PC-9 (cell line): ENCODE results near the gene FOXN3. TPM values are rescaled to one million over a fixed set of nuclear protein-coding genes. Genes with fewer than 3 reads are reported as not detected.

ENCODE experiments used
- Bru-seq: library from RNA; stranded (reverse); fragments of 400-500 nt; gene quantifications from one replicate; lab custom pipeline; 2021; lab: Mats Ljungman, UMichigan
- BruChase-seq, 2 experiments: library from RNA; stranded (reverse); fragments of 400-500 nt; gene quantifications; one replicate each; lab custom pipeline; 2021; lab: Mats Ljungman, UMichigan
- BruUV-seq: library from RNA; stranded (reverse); fragments of 400-500 nt; replicated peaks from 2 replicates; lab custom pipeline; 2021; lab: Mats Ljungman, UMichigan
- CTCF ChIA-PET: fragments of 300-600 bp; sonication (Branson Sonifier 250); formaldehyde crosslinking; loops from one replicate; lab custom pipeline; 2022; ENCODE audit warnings: antibody characterized with exemption; lab: Charles Lee
- POLR2A ChIA-PET: fragments of 300-600 bp; sonication (Branson Sonifier 250); formaldehyde crosslinking; loops from one replicate; lab custom pipeline; 2022; ENCODE audit warnings: antibody characterized with exemption; ENCODE audit not compliant: unreplicated experiment; lab: Charles Lee
- DNase-seq, 2 experiments: peaks; one replicate each; pipeline versions ENCODE4 v3.0.0 to v3.0.0-alpha.2; 2015 to 2022; ENCODE audit warnings: mixed read lengths in 1 of 2
- H2AFZ ChIP-seq: fragments of 200-600 bp; sonication (generic); 2 replicates; pipeline ENCODE4 v1.8.1; 2017; ENCODE audit warnings: antibody characterized with exemption
- H3F3A ChIP-seq: fragments of 200-600 bp; sonication (generic); 2 replicates; pipeline ENCODE4 v1.8.1; 2017; ENCODE audit warnings: antibody characterized with exemption, mild to moderate bottlenecking, low read depth; ENCODE audit not compliant: insufficient read depth
- H3K27ac ChIP-seq: fragments of 200-600 bp; sonication (generic); 2 replicates; pipeline ENCODE4 v1.6.1; 2016; ENCODE audit warnings: mixed run types
- H3K27me3 ChIP-seq: fragments of 200-600 bp; sonication (generic); 2 replicates; pipeline ENCODE4 v1.6.1; 2016; ENCODE audit warnings: low read depth, mixed run types; ENCODE audit not compliant: insufficient read depth
- H3K36me3 ChIP-seq: fragments of 200-600 bp; sonication (generic); 2 replicates; pipeline ENCODE4 v1.6.1; 2016; ENCODE audit warnings: low read depth, mixed run types
- H3K4me1 ChIP-seq: fragments of 200-600 bp; sonication (generic); replicated peaks from 2 replicates; pipeline ENCODE4 v1.6.1; 2016; ENCODE audit warnings: mixed run types; ENCODE audit not compliant: insufficient read depth
- H3K4me2 ChIP-seq: fragments of 200-600 bp; sonication (generic); 2 replicates; pipeline ENCODE4 v1.6.1; 2017; ENCODE audit warnings: mixed run types
- H3K4me3 ChIP-seq: fragments of 200-600 bp; sonication (generic); 2 replicates; pipeline ENCODE4 v1.6.1; 2016; ENCODE audit warnings: mixed run types
- H3K79me2 ChIP-seq: fragments of 200-600 bp; sonication (generic); 2 replicates; pipeline ENCODE4 v1.6.1; 2017; ENCODE audit warnings: low read depth, mixed run types
- H3K9me2 ChIP-seq: fragments of 200-600 bp; sonication (generic); 2 replicates; pipeline ENCODE4 v1.8.1; 2017; ENCODE audit warnings: mild to moderate bottlenecking; ENCODE audit not compliant: insufficient read depth
- H3K9me3 ChIP-seq: fragments of 200-600 bp; sonication (generic); 2 replicates; pipeline ENCODE4 v1.8.1; 2016; ENCODE audit warnings: low read depth; ENCODE audit not compliant: insufficient read depth
- H4K20me1 ChIP-seq: fragments of 200-600 bp; sonication (generic); 2 replicates; pipeline ENCODE4 v1.8.1; 2017; ENCODE audit not compliant: insufficient read depth
- CTCF ChIP-seq: fragments of 200-600 bp; sonication (generic); conservative IDR thresholded peaks from 2 replicates; pipeline ENCODE4 v1.6.1; 2017; ENCODE audit warnings: mixed run types, antibody characterized with exemption, mild to moderate bottlenecking, moderate library complexity
- EZH2 ChIP-seq: fragments of 200-600 bp; sonication (generic); IDR thresholded peaks from 2 replicates; pipeline ENCODE4 v1.8.0; 2017; ENCODE audit warnings: antibody characterized with exemption, low read depth
- intact Hi-C: fragments of 100-400 bp; cut with micrococcal nuclease; formaldehyde crosslinking; loops from one replicate; pipeline ENCODE4 v1.10.0; 2022; ENCODE audit not compliant: unreplicated experiment
- long read RNA-seq: library from polyadenylated mRNA; stranded (forward); transcript quantifications from one replicate; pipeline ENCODE4 v2.0.0, GENCODE V29; 2022
- total RNA-seq: library from RNA; stranded (reverse); gene quantifications from 2 replicates; pipeline ENCODE4 v1.2.3, GENCODE V29; 2021

Gene FOXN3
- 4.2 and 5.3 TPM in 2 replicates for total RNA-seq
- percentile 36 among the genes with signal in this experiment for Bru-seq, nascent RNA
- percentile 37 among the genes with signal in this experiment for BruChase-seq, experiment 1, labeled RNA remaining after a 2-hour chase
- percentile 35 among the genes with signal in this experiment for BruChase-seq, experiment 2, labeled RNA remaining after a 6-hour chase
- long read RNA-seq, partial matches to known transcripts = 0 of 8 reads
- long read RNA-seq, other reads (novel, unspliced or antisense) = 5 of 8 reads

GRCh38 chr14:89417091-89417464 lies at the start of gene FOXN3:
TSS of gene FOXN3 (minus strand) at chr14:89417233. CDS start at chr14:89412476, 4,757 bp downstream.
- no peak within 1 kb of the TSS for H3K27ac ChIP-seq
- H3K79me2 ChIP-seq = no peaks in the 10 kb centered on the region
- BruUV-seq = no TSS peak
- no peak within 1 kb of the TSS for H3K4me2 ChIP-seq
- TF ChIP-seq CTCF = no peak
- TF ChIP-seq EZH2 = no peak
- H3F3A ChIP-seq = no peaks in the 10 kb centered on the region
- no peaks in the 10 kb centered on the region for H3K9me3 ChIP-seq
- ChIA-PET POLR2A (no interaction called here), CTCF (no interaction called here)
- peak in 1 of 2 experiments; percentile 51 for DNase-seq
- intact Hi-C loops = no loop called here
- no peak within 1 kb of the TSS for H2AFZ ChIP-seq
- no peaks in the 10 kb centered on the region for H3K9me2 ChIP-seq
- H3K36me3 ChIP-seq = no peaks in the 10 kb centered on the region
- H3K4me3 ChIP-seq = no peak within 1 kb of the TSS
- 0 out of 2 replicates have a peak, but pooled peaks cover 4% of the 10 kb centered on the region for H3K27me3 ChIP-seq
- H4K20me1 ChIP-seq = no peaks in the 10 kb centered on the region
- H3K4me1 ChIP-seq = no peaks in the 10 kb centered on the region

GRCh38 chr14:89466484-89466883 lies 49.5 kb upstream of the FOXN3 start:
- intact Hi-C loops = no loop called here
- no TSS peak for BruUV-seq
- CTCF ChIA-PET = no interaction called here
- POLR2A ChIA-PET = no interaction called here
- no peak overlapping the region for H3K4me2 ChIP-seq
- no peaks in the 10 kb centered on the region for H3K9me2 ChIP-seq
- no peak for TF ChIP-seq EZH2
- no peak for TF ChIP-seq CTCF
- H3K4me3 ChIP-seq = no peak overlapping the region
- no peaks in the 10 kb centered on the region for H4K20me1 ChIP-seq
- DNase-seq = no peak
- no peak overlapping the region for H2AFZ ChIP-seq
- peaks cover 15% of the 10 kb centered on the region; the same call in 1 of the 2 replicates for H3K27me3 ChIP-seq
- no peaks in the 10 kb centered on the region for H3K9me3 ChIP-seq
- H3K79me2 ChIP-seq = no peaks in the 10 kb centered on the region
- no peaks in the 10 kb centered on the region for H3K4me1 ChIP-seq
- no peak overlapping the region for H3K27ac ChIP-seq
- H3K36me3 ChIP-seq = no peaks in the 10 kb centered on the region
- H3F3A ChIP-seq = no peaks in the 10 kb centered on the region

GRCh38 chr14:89465876-89466275 lies 48.8 kb upstream of the FOXN3 start:
- Histone ChIP-seq H3K9me3 (no peaks in the 10 kb centered on the region), H4K20me1 (no peaks in the 10 kb centered on the region), H3K4me1 (no peaks in the 10 kb centered on the region), H3K4me3 (no peak overlapping the region), H2AFZ (no peak overlapping the region), H3K9me2 (no peaks in the 10 kb centered on the region), H3F3A (no peaks in the 10 kb centered on the region), H3K27ac (no peak overlapping the region), H3K36me3 (no peaks in the 10 kb centered on the region), H3K79me2 (no peaks in the 10 kb centered on the region), H3K4me2 (no peak overlapping the region), H3K27me3 (peaks cover 15% of the 10 kb centered on the region; the same call in 1 of the 2 replicates)
- TF ChIP-seq EZH2 (no peak), CTCF (no peak)
- ChIA-PET CTCF (no interaction called here), POLR2A (no interaction called here)
- intact Hi-C loops = no loop called here
- no TSS peak for BruUV-seq
- DNase-seq = no peak
